Coronary artery (tissue), 2 donors: ENCODE results near the gene RAPGEF4.

ENCODE experiments used
- DNase-seq: peaks from one replicate; pipeline ENCODE4 v3.0.0-alpha.2; 2017; ENCODE audit warnings: low spot score
- H3K27ac ChIP-seq, 2 donors: fragments of 200-600 bp; sonication (generic); one replicate each; pipeline ENCODE4 v1.5.1; 2016 to 2019
- H3K4me3 ChIP-seq: fragments of 200-600 bp; sonication (generic); 2 replicates; pipeline ENCODE4 v1.5.1; 2016; ENCODE audit warnings: mild to moderate bottlenecking, moderate library complexity
- TF ChIP-seq, protein P1 (sequence below): fragments of 200-600 bp; sonication (generic); IDR thresholded peaks from one replicate; pipeline ENCODE4 v1.5.1; 2019; ENCODE audit warnings: antibody characterized with exemption

Gene RAPGEF4

DNA sequence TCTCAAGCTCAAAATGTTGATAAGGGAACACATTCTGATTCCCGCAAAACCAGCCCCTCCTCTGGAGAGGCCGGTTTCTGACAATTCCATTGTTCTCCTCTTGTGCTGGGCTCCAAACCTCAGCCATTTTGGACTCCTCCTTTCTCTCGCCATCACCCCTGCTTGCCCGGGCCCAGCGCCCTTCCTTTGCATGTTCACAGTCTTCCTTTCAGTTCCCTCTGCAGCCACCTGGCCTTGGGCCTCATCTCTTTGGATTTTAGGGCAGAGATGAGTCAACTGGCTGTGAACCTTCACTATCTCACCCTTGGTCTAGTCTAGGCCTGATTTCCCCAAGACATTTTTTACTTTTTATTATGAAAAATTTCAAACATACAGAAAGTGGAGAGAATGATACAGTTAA, 184.1 kb downstream of the RAPGEF4 start:
- no peak for DNase-seq
- no peak overlapping the region for H3K4me3 ChIP-seq
- no peak overlapping the region for H3K27ac ChIP-seq
- TF ChIP-seq, protein P1, sequence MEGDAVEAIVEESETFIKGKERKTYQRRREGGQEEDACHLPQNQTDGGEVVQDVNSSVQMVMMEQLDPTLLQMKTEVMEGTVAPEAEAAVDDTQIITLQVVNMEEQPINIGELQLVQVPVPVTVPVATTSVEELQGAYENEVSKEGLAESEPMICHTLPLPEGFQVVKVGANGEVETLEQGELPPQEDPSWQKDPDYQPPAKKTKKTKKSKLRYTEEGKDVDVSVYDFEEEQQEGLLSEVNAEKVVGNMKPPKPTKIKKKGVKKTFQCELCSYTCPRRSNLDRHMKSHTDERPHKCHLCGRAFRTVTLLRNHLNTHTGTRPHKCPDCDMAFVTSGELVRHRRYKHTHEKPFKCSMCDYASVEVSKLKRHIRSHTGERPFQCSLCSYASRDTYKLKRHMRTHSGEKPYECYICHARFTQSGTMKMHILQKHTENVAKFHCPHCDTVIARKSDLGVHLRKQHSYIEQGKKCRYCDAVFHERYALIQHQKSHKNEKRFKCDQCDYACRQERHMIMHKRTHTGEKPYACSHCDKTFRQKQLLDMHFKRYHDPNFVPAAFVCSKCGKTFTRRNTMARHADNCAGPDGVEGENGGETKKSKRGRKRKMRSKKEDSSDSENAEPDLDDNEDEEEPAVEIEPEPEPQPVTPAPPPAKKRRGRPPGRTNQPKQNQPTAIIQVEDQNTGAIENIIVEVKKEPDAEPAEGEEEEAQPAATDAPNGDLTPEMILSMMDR, result no peak

DNA sequence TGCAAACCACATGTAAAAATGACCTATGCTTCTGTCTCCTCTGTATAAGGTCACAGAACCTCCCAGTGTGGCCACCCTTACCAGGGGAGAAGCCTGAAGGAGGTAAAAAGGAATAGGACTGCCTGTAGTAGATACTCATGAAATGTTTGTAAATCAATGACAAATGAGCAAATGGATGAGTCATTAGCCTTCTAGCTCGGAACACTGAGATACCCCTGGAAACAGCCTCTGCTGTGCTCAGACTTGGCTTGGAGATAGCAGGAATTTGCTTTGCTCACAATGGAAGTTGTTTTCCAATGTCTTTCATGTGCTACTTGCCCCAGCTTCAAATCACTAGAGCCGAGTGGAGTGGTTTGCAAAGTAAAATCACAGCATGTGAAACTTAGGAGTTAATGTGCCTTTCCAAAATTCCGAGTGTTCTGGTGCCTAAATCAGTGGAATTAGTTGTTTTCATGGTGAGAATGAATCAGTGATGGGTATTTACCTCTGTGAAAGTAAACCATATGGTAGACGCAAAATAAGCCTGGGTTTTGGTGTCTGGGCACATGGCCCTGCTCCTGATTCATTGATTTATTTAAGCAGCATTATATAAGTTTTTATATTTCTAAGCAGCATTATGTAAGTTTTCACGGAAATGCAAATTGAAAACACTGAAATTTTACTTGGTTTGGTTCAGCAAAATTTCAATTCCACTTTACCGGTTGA, 186.0 kb downstream of the RAPGEF4 start:
- Histone ChIP-seq H3K4me3 (no peak overlapping the region), H3K27ac (no peak overlapping the region)
- no peak for DNase-seq
- TF ChIP-seq, protein P1, result no peak

DNA sequence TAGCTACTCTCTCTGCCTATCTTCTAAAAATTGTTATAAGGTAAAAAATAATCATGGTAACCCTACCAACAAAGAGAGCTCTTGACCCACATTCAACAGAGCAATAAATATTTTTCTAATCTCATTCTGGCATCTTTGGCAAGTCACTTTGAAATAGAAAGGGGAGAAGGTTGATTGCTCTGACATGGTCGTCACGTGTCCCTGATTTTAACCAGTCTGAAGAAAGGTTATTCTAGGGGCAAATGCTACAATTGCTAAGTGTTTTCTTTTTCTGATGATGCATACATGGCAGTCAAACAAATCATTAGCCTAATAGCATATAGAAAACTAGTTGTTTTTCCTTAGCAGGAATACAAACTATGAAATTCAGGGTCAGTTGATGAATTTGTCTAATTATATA, 186.7 kb downstream of the RAPGEF4 start:
- Histone ChIP-seq H3K27ac (no peak overlapping the region), H3K4me3 (no peak overlapping the region)
- no peak for DNase-seq
- TF ChIP-seq, protein P1, result no peak

DNA sequence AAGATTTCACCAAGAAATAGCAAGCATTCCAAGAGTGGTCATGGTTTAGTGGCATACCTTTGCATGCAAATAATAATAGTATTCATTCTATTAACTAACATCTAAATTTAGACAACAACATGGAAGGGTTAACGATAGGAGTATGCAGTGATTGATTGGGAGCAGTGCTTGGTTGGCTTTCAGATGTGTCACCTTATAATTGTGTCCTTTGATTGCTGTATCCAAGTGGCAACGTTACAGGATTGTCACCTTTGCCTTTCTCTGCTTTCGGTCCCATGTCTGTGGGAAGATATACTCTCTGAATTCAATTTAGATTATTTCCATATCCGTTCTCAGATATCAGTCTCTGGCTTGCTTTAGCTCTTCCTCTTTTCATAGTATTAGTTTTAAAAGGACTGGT, 187.2 kb downstream of the RAPGEF4 start:
- Histone ChIP-seq H3K4me3 (no peak overlapping the region), H3K27ac (no peak overlapping the region)
- DNase-seq, result no peak
- TF ChIP-seq, protein P1, result no peak

DNA sequence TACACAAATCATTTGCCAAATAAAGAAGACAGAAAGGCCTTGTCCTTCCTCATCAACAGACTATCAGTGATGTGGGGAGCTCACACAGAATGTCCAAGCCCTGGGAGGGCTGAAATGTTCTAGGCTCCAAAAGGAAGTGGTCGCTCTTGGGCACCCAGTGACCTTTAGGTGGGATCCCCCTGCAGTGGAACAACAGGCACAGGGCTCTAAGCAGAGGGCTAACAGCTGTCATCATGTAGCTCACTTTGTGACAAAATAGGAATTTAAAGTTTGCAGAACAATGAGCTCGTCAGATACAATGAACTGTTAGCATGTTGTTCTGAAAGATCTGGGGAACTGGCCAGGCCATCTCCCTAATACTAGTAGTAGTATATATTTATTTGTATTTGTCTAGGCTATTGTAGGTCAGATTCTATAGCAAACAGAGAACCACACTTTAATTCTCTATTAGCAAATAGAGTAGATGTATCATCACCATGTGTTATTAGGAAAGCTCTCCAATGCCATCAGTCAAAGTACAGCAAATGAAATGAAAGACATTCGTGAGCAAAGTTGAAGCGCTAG, 188.5 kb downstream of the RAPGEF4 start:
- Histone ChIP-seq H3K4me3 (no peak overlapping the region), H3K27ac (no peak overlapping the region)
- no peak for DNase-seq
- TF ChIP-seq, protein P1, result no peak

DNA sequence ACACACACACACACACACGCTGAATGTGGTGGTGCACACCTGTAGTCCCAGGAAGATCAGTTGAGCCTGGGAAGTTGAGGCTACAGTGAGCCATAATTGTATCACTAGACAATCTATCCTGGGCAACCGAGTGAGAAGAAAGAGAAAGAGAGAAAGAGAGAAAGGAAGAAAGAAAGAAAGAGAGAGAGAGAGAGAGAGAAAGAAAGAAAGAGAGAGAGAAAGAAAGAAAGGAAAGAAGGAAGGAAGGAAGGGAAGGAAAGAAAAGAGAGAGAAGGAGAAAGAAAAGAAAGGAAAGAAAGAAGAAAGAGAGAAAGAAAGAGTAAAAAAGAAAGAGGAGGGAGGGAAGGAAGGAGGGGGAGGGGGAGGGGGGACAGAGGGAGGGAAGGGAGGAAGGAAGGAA, 190.0 kb downstream of the RAPGEF4 start:
- TF ChIP-seq, protein P1, result no peak
- no peak for DNase-seq
- no peak overlapping the region for H3K27ac ChIP-seq
- H3K4me3 ChIP-seq, result no peak overlapping the region
